IgD-negative memory B cell (primary cell): ENCODE data around the gene RASGRF2. TPM values are rescaled to one million over a fixed set of nuclear protein-coding genes. Genes with fewer than 3 reads are reported as not detected.
A peak's percentile ranks its signal among the peaks of the same experiment; 100 is the strongest.

Experiments used
- H3K27ac Mint-ChIP-seq, 3 donors: one replicate each; pipeline ENCODE4 v1.8.0; 2020 to 2022; ENCODE audit warnings: mild to moderate bottlenecking in 3 of 3, mixed read lengths in 3 of 3, moderate library complexity in 1 of 3
- H3K27me3 Mint-ChIP-seq: one replicate; pipeline ENCODE4 v1.8.0; 2021; ENCODE audit warnings: mixed read lengths
- H3K36me3 Mint-ChIP-seq: one replicate; pipeline ENCODE4 v1.8.0; 2020; ENCODE audit warnings: mild to moderate bottlenecking, mixed read lengths
- H3K4me1 Mint-ChIP-seq, 3 donors: one replicate each; pipeline ENCODE4 v1.8.0; 2020 to 2022; ENCODE audit warnings: mixed read lengths in 3 of 3, mild to moderate bottlenecking in 1 of 3
- H3K4me3 Mint-ChIP-seq, 4 donors: one replicate each; pipeline ENCODE4 v1.8.0; 2020 to 2022; ENCODE audit warnings: mild to moderate bottlenecking in 4 of 4, mixed read lengths in 4 of 4, moderate library complexity in 3 of 4
- H3K9me3 Mint-ChIP-seq, 3 donors: one replicate each; pipeline ENCODE4 v1.8.0; 2020 to 2021; ENCODE audit warnings: mixed read lengths in 3 of 3, mild to moderate bottlenecking in 1 of 3
- polyA plus RNA-seq: library from polyadenylated mRNA; unstranded; fragments of 300-500 nt; fragmentation: Illumina TruSeq; gene quantifications from one replicate; pipeline ENCODE4 v1.2.3, GENCODE V29; 2021

RASGRF2 gene
- polyA plus RNA-seq, 1 donor from 2014 or later, result 0.46 TPM

- Mint-ChIP-seq H3K27ac (no peak overlapping the region), H3K4me1 (peaks cover 0 to 6% (median 4%) of the 10 kb centered on the region in 3 donors), H3K27me3 (peaks cover 7% of the 10 kb centered on the region), H3K36me3 (peaks cover 2% of the 10 kb centered on the region), H3K4me3 (no peak overlapping the region), H3K9me3 (peaks cover 1 to 5% (median 4%) of the 10 kb centered on the region in 3 donors)
These were observed 194.6 kb downstream of the RASGRF2 start for GRCh38 chr5:81154725-81155124.

GRCh38 chr5:81156732-81157131 is 196.6 kb downstream of the RASGRF2 start:
- Mint-ChIP-seq H3K27ac (no peak overlapping the region), H3K4me3 (no peak overlapping the region), H3K4me1 (peaks cover 0 to 6% (median 4%) of the 10 kb centered on the region in 3 donors), H3K27me3 (peaks cover under 1% of the 10 kb centered on the region), H3K9me3 (peaks cover 1 to 5% (median 4%) of the 10 kb centered on the region in 3 donors), H3K36me3 (peaks cover 2% of the 10 kb centered on the region)

- Mint-ChIP-seq H3K4me1 (peaks cover 0 to 3% (median 3%) of the 10 kb centered on the region in 3 donors), H3K27ac (no peak overlapping the region), H3K36me3 (no peaks in the 10 kb centered on the region), H3K9me3 (no peaks in the 10 kb centered on the region), H3K4me3 (no peak overlapping the region), H3K27me3 (no peaks in the 10 kb centered on the region)
These were observed 200.9 kb downstream of the RASGRF2 start for GRCh38 chr5:81161012-81161601.

- H3K9me3 Mint-ChIP-seq, result no peaks in the 10 kb centered on the region
- no peaks in the 10 kb centered on the region for H3K27me3 Mint-ChIP-seq
- no peaks in the 10 kb centered on the region for H3K36me3 Mint-ChIP-seq
- H3K27ac Mint-ChIP-seq, result no peak overlapping the region
- no peak overlapping the region for H3K4me3 Mint-ChIP-seq
- no peaks in the 10 kb centered on the region for H3K4me1 Mint-ChIP-seq
These were observed 202.3 kb downstream of the RASGRF2 start for GRCh38 chr5:81162501-81162900.

- Mint-ChIP-seq H3K9me3 (no peaks in the 10 kb centered on the region), H3K27ac (no peak overlapping the region), H3K27me3 (no peaks in the 10 kb centered on the region), H3K4me3 (no peak overlapping the region), H3K4me1 (peaks cover 0 to 2% (median 0%) of the 10 kb centered on the region in 3 donors), H3K36me3 (no peaks in the 10 kb centered on the region)
These were observed 203.5 kb downstream of the RASGRF2 start for GRCh38 chr5:81163651-81164050.

- Mint-ChIP-seq H3K4me1 (peaks cover 0 to 2% (median 0%) of the 10 kb centered on the region in 3 donors), H3K27ac (no peak overlapping the region), H3K27me3 (no peaks in the 10 kb centered on the region), H3K4me3 (no peak overlapping the region), H3K9me3 (no peaks in the 10 kb centered on the region), H3K36me3 (no peaks in the 10 kb centered on the region)
These were observed 204.3 kb downstream of the RASGRF2 start for GRCh38 chr5:81164476-81164875.

GRCh38 chr5:81164936-81165335 is 204.8 kb downstream of the RASGRF2 start:
- peaks cover 0 to 2% (median 0%) of the 10 kb centered on the region in 3 donors for H3K4me1 Mint-ChIP-seq

GRCh38 chr5:81165493-81166119 is 205.4 kb downstream of the RASGRF2 start:
- no peak overlapping the region for H3K27ac Mint-ChIP-seq
- peaks cover 6% of the 10 kb centered on the region for H3K27me3 Mint-ChIP-seq
- H3K4me1 Mint-ChIP-seq, result peaks cover 0 to 2% (median 0%) of the 10 kb centered on the region in 3 donors
- peaks cover 4% of the 10 kb centered on the region for H3K36me3 Mint-ChIP-seq
- no peak overlapping the region for H3K4me3 Mint-ChIP-seq
- no peaks in the 10 kb centered on the region for H3K9me3 Mint-ChIP-seq

More at GRCh38 chr5:81164936-81165335, 204.8 kb downstream of the RASGRF2 start:
- no peak overlapping the region for H3K4me3 Mint-ChIP-seq
- H3K27ac Mint-ChIP-seq, result no peak overlapping the region
- H3K27me3 Mint-ChIP-seq, result peaks cover under 1% of the 10 kb centered on the region
- no peaks in the 10 kb centered on the region for H3K9me3 Mint-ChIP-seq
- peaks cover 2% of the 10 kb centered on the region for H3K36me3 Mint-ChIP-seq

GRCh38 chr5:81166430-81166829 is 206.3 kb downstream of the RASGRF2 start:
- no peak overlapping the region for H3K27ac Mint-ChIP-seq
- H3K27me3 Mint-ChIP-seq, result peaks cover 6% of the 10 kb centered on the region
- peaks cover 4% of the 10 kb centered on the region for H3K36me3 Mint-ChIP-seq
- H3K9me3 Mint-ChIP-seq, result no peaks in the 10 kb centered on the region
- peaks cover 0 to 2% (median 0%) of the 10 kb centered on the region in 3 donors for H3K4me1 Mint-ChIP-seq
- H3K4me3 Mint-ChIP-seq, result no peak overlapping the region

- H3K4me1 Mint-ChIP-seq, result peaks cover 0 to 2% (median 0%) of the 10 kb centered on the region in 3 donors
- H3K27ac Mint-ChIP-seq, result no peak overlapping the region
- H3K4me3 Mint-ChIP-seq, result peak overlapping the region in 1 of 4 donors; percentile 69
- no peaks in the 10 kb centered on the region for H3K9me3 Mint-ChIP-seq
- H3K27me3 Mint-ChIP-seq, result peaks cover 6% of the 10 kb centered on the region
- peaks cover 4% of the 10 kb centered on the region for H3K36me3 Mint-ChIP-seq
These were observed 206.9 kb downstream of the RASGRF2 start for GRCh38 chr5:81167078-81167477.

GRCh38 chr5:81167544-81167943 is 207.4 kb downstream of the RASGRF2 start:
- H3K27ac Mint-ChIP-seq, result no peak overlapping the region
- no peak overlapping the region for H3K4me3 Mint-ChIP-seq
- peaks cover 0 to 2% (median 0%) of the 10 kb centered on the region in 3 donors for H3K4me1 Mint-ChIP-seq
- peaks cover 6% of the 10 kb centered on the region for H3K27me3 Mint-ChIP-seq
- no peaks in the 10 kb centered on the region for H3K9me3 Mint-ChIP-seq
- H3K36me3 Mint-ChIP-seq, result peaks cover 4% of the 10 kb centered on the region

- H3K9me3 Mint-ChIP-seq, result no peaks in the 10 kb centered on the region
- H3K36me3 Mint-ChIP-seq, result peaks cover 4% of the 10 kb centered on the region
These were observed 209.8 kb downstream of the RASGRF2 start for GRCh38 chr5:81169924-81170323.

GRCh38 chr5:81171769-81172168 is 211.6 kb downstream of the RASGRF2 start:
- H3K4me1 Mint-ChIP-seq, result peaks cover 0 to 2% (median 0%) of the 10 kb centered on the region in 3 donors
- H3K4me3 Mint-ChIP-seq, result no peak overlapping the region
- H3K36me3 Mint-ChIP-seq, result peaks cover 4% of the 10 kb centered on the region
- H3K27me3 Mint-ChIP-seq, result peaks cover 10% of the 10 kb centered on the region
- no peak overlapping the region for H3K27ac Mint-ChIP-seq
- H3K9me3 Mint-ChIP-seq, result no peaks in the 10 kb centered on the region

More at GRCh38 chr5:81169924-81170323, 209.8 kb downstream of the RASGRF2 start:
- H3K27me3 Mint-ChIP-seq, result peaks cover 10% of the 10 kb centered on the region
- H3K27ac Mint-ChIP-seq, result no peak overlapping the region
- peaks cover 0 to 2% (median 0%) of the 10 kb centered on the region in 3 donors for H3K4me1 Mint-ChIP-seq
- H3K4me3 Mint-ChIP-seq, result no peak overlapping the region

GRCh38 chr5:81172710-81173109 is 212.5 kb downstream of the RASGRF2 start:
- Mint-ChIP-seq H3K9me3 (peaks cover 0 to 3% (median 0%) of the 10 kb centered on the region in 3 donors), H3K4me1 (peaks cover 0 to 2% (median 0%) of the 10 kb centered on the region in 3 donors), H3K36me3 (peaks cover 4% of the 10 kb centered on the region), H3K4me3 (no peak overlapping the region), H3K27ac (no peak overlapping the region), H3K27me3 (peaks cover 12% of the 10 kb centered on the region)

GRCh38 chr5:81177061-81177460 is 216.9 kb downstream of the RASGRF2 start:
- Mint-ChIP-seq H3K4me1 (peaks cover 8 to 9% (median 8%) of the 10 kb centered on the region in 3 donors), H3K36me3 (peaks cover 2% of the 10 kb centered on the region), H3K4me3 (no peak overlapping the region), H3K27ac (no peak overlapping the region), H3K9me3 (peaks cover 0 to 6% (median 0%) of the 10 kb centered on the region in 3 donors), H3K27me3 (peaks cover 8% of the 10 kb centered on the region)
